IPS DF 6.9 (cell line): ENCODE data around the gene CD300LG.
A peak's percentile ranks its signal among the peaks of the same experiment; 100 is the strongest.

Experiments
- DNase-seq: peaks from one replicate; pipeline ENCODE4 v3.0.0-alpha.2; 2013; ENCODE audit warnings: low read depth, low spot score
- H3K27ac ChIP-seq: one replicate; pipeline ENCODE4 v1.5.1; 2013; ENCODE audit warnings: low read length, control low read depth
- H3K27me3 ChIP-seq: 2 replicates; pipeline ENCODE4 v1.6.1; 2013; ENCODE audit warnings: mild to moderate bottlenecking, low read length; ENCODE audit not compliant: control insufficient read depth, insufficient read depth
- H3K36me3 ChIP-seq: 2 replicates; pipeline ENCODE4 v1.6.1; 2013; ENCODE audit warnings: low read length; ENCODE audit not compliant: control insufficient read depth, insufficient read depth
- H3K4me1 ChIP-seq: 2 replicates; pipeline ENCODE4 v1.6.1; 2013; ENCODE audit warnings: low read length; ENCODE audit not compliant: control insufficient read depth, insufficient read depth
- H3K4me3 ChIP-seq: 2 replicates; pipeline ENCODE4 v1.5.1; 2013; ENCODE audit warnings: mild to moderate bottlenecking, low read length
- H3K9me3 ChIP-seq: 2 replicates; pipeline ENCODE4 v1.6.1; 2013; ENCODE audit warnings: low read length, inconsistent platforms; ENCODE audit not compliant: control insufficient read depth, insufficient read depth
- WGBS: extraction: QIAGEN DNeasy Blood & Tissue Kit; methylation state at CpG from one replicate; pipeline ENCODE4 v1.1.7; 2013; ENCODE audit warnings: mixed read lengths, missing lambda C conversion rate; ENCODE audit not compliant: insufficient read length, insufficient coverage; 5-methylcytosine and 5-hydroxymethylcytosine counted together

Gene CD300LG

GRCh38 chr17:43905985-43906852 is 59.2 kb downstream of the CD300LG start:
- Histone ChIP-seq H3K27me3 (no peaks in the 10 kb centered on the region; the same call in 1 of the 2 replicates), H3K9me3 (no peaks in the 10 kb centered on the region), H3K36me3 (no peaks in the 10 kb centered on the region), H3K4me1 (peaks cover 6% of the 10 kb centered on the region), H3K4me3 (peak overlapping the region; percentile 69; the same call in 1 of the 2 replicates), H3K27ac (no peak overlapping the region)
- DNase-seq: no peak
- WGBS: no CpG with 5 or more reads among the region's 37 CpGs

GRCh38 chr17:43906951-43907424 is 60.0 kb downstream of the CD300LG start:
- peak overlapping the region; percentile 69; the same call in 1 of the 2 replicates for H3K4me3 ChIP-seq
- no peak overlapping the region for H3K27ac ChIP-seq
- no peaks in the 10 kb centered on the region; the same call in 1 of the 2 replicates for H3K27me3 ChIP-seq
- DNase-seq: no peak
- H3K4me1 ChIP-seq: peaks cover 4% of the 10 kb centered on the region
- no CpG with 5 or more reads among the region's 29 CpGs for WGBS
- no peaks in the 10 kb centered on the region for H3K36me3 ChIP-seq
- H3K9me3 ChIP-seq: no peaks in the 10 kb centered on the region

GRCh38 chr17:43907425-43907981 is 60.5 kb downstream of the CD300LG start, which contains the start of gene MPP2:
Gene MPP2 (minus strand): TSS chr17:43907536. CDS start chr17:43904460, 3,076 bp downstream.
- Histone ChIP-seq H3K4me3 (peak within 1 kb of the TSS; percentile 69; the same call in 1 of the 2 replicates), H3K9me3 (no peaks in the 10 kb centered on the region), H3K36me3 (no peaks in the 10 kb centered on the region), H3K4me1 (peaks cover 4% of the 10 kb centered on the region), H3K27me3 (no peaks in the 10 kb centered on the region; the same call in 1 of the 2 replicates), H3K27ac (no peak within 1 kb of the TSS)
- no peak for DNase-seq
- WGBS: no CpG with 5 or more reads among the region's 36 CpGs

GRCh38 chr17:43907998-43908721 is 61.2 kb downstream of the CD300LG start:
- H3K4me3 ChIP-seq: peak overlapping the region; percentile 69; the same call in 1 of the 2 replicates
- no peaks in the 10 kb centered on the region; the same call in 1 of the 2 replicates for H3K27me3 ChIP-seq
- no peaks in the 10 kb centered on the region for H3K36me3 ChIP-seq
- no peaks in the 10 kb centered on the region for H3K9me3 ChIP-seq
- no CpG with 5 or more reads among the region's 26 CpGs for WGBS
- DNase-seq: no peak
- H3K27ac ChIP-seq: no peak overlapping the region
- H3K4me1 ChIP-seq: peaks cover 4% of the 10 kb centered on the region

- WGBS: no CpG with 5 or more reads among the region's 7 CpGs
- peaks cover 4% of the 10 kb centered on the region for H3K4me1 ChIP-seq
- DNase-seq: no peak
- no peaks in the 10 kb centered on the region; the same call in 1 of the 2 replicates for H3K27me3 ChIP-seq
- no peak overlapping the region for H3K4me3 ChIP-seq
- no peaks in the 10 kb centered on the region for H3K9me3 ChIP-seq
- H3K36me3 ChIP-seq: no peaks in the 10 kb centered on the region
- H3K27ac ChIP-seq: no peak overlapping the region
These were observed 62.7 kb downstream of the CD300LG start for GRCh38 chr17:43909537-43910231.

GRCh38 chr17:43911904-43912303 is 64.9 kb downstream of the CD300LG start:
- Histone ChIP-seq H3K9me3 (no peaks in the 10 kb centered on the region), H3K27ac (no peak overlapping the region), H3K4me1 (peaks cover 4% of the 10 kb centered on the region), H3K4me3 (no peak overlapping the region), H3K36me3 (no peaks in the 10 kb centered on the region), H3K27me3 (no peaks in the 10 kb centered on the region; the same call in 1 of the 2 replicates)
- no CpG with 5 or more reads among the region's 8 CpGs for WGBS
- no peak for DNase-seq

GRCh38 chr17:43912635-43913304 is 65.8 kb downstream of the CD300LG start:
- H3K4me1 ChIP-seq: peaks cover 5% of the 10 kb centered on the region
- WGBS: 100% methylated on average over 1 of the region's 4 CpGs
- no peak overlapping the region for H3K4me3 ChIP-seq
- no peak for DNase-seq
- H3K9me3 ChIP-seq: no peaks in the 10 kb centered on the region
- no peaks in the 10 kb centered on the region; the same call in 1 of the 2 replicates for H3K27me3 ChIP-seq
- H3K27ac ChIP-seq: no peak overlapping the region
- H3K36me3 ChIP-seq: no peaks in the 10 kb centered on the region
